ENCODE data around the gene CSTPP1.

Gene CSTPP1

GRCh38 chr11:47147681-47148080, 211.1 kb downstream of the CSTPP1 start:
- no peak for DNase-seq (ENCODE audit: low spot score)
- in situ Hi-C loops (cut with MboI; ENCODE audit: low pct_unique_long_range_greater_than_20kb, low sequenced_read_pairs, unreplicated experiment) = no loop called here
- TF ChIP-seq CTCF (IDR thresholded peaks at IDR 0.05; ENCODE audit: extremely low read depth, insufficient read depth, missing control alignments) = no peak

GRCh38 chr11:47148270-47148669, 211.7 kb downstream of the CSTPP1 start:
- in situ Hi-C loops (cut with MboI; ENCODE audit: low pct_unique_long_range_greater_than_20kb, low sequenced_read_pairs, unreplicated experiment) = no loop called here
- no peak for DNase-seq (ENCODE audit: low spot score)
- TF ChIP-seq CTCF (IDR thresholded peaks at IDR 0.05; ENCODE audit: extremely low read depth, insufficient read depth, missing control alignments) = no peak

- no peak for DNase-seq (ENCODE audit: low spot score)
- TF ChIP-seq CTCF (IDR thresholded peaks at IDR 0.05; ENCODE audit: extremely low read depth, insufficient read depth, missing control alignments) = no peak
- in situ Hi-C loops (cut with MboI; ENCODE audit: low pct_unique_long_range_greater_than_20kb, low sequenced_read_pairs, unreplicated experiment) = no loop called here
Measured at GRCh38 chr11:47148903-47149531, 212.5 kb downstream of the CSTPP1 start.

- no peak for DNase-seq (ENCODE audit: low spot score)
- in situ Hi-C loops (cut with MboI; ENCODE audit: low pct_unique_long_range_greater_than_20kb, low sequenced_read_pairs, unreplicated experiment) = loop anchor here (10.0 kb wide), 2 partner anchors 225 to 265 kb away; no protein-coding TSS in a partner anchor
- TF ChIP-seq CTCF (IDR thresholded peaks at IDR 0.05; ENCODE audit: extremely low read depth, insufficient read depth, missing control alignments) = no peak
Measured at GRCh38 chr11:47149782-47150181, 213.2 kb downstream of the CSTPP1 start.

GRCh38 chr11:47152126-47152952, 215.8 kb downstream of the CSTPP1 start:
- no peak for DNase-seq (ENCODE audit: low spot score)
- in situ Hi-C loops (cut with MboI; ENCODE audit: low pct_unique_long_range_greater_than_20kb, low sequenced_read_pairs, unreplicated experiment) = loop anchor here (10.0 kb wide), 2 partner anchors 228 to 268 kb away; no protein-coding TSS in a partner anchor
- no peak for TF ChIP-seq CTCF (IDR thresholded peaks at IDR 0.05; ENCODE audit: extremely low read depth, insufficient read depth, missing control alignments)

- peak; percentile 96 for TF ChIP-seq CTCF (IDR thresholded peaks at IDR 0.05; ENCODE audit: extremely low read depth, insufficient read depth, missing control alignments)
- peak; percentile 84 for DNase-seq (ENCODE audit: low spot score)
- in situ Hi-C loops (cut with MboI; ENCODE audit: low pct_unique_long_range_greater_than_20kb, low sequenced_read_pairs, unreplicated experiment) = loop anchor here (10.0 kb wide), 2 partner anchors 228 to 268 kb away; no protein-coding TSS in a partner anchor
Measured at GRCh38 chr11:47152953-47153950, 216.7 kb downstream of the CSTPP1 start.

All from GM13977 (cell line).